DMS53 treated with DMSO at 0.1 percent for 48 hours (cell line): Measurements from ENCODE around the gene VDR.
"Not testable (repeated sequence)": the region's sequence is repeated elsewhere in the genome, so short reads cannot be mapped to it uniquely, and the experiment has no call there.

Source experiments
- DNase-seq: peaks from one replicate; lab custom pipeline; 2025; ENCODE audit not compliant: unreplicated experiment; lab: John Stamatoyannopoulos, UW

The VDR gene

DNA sequence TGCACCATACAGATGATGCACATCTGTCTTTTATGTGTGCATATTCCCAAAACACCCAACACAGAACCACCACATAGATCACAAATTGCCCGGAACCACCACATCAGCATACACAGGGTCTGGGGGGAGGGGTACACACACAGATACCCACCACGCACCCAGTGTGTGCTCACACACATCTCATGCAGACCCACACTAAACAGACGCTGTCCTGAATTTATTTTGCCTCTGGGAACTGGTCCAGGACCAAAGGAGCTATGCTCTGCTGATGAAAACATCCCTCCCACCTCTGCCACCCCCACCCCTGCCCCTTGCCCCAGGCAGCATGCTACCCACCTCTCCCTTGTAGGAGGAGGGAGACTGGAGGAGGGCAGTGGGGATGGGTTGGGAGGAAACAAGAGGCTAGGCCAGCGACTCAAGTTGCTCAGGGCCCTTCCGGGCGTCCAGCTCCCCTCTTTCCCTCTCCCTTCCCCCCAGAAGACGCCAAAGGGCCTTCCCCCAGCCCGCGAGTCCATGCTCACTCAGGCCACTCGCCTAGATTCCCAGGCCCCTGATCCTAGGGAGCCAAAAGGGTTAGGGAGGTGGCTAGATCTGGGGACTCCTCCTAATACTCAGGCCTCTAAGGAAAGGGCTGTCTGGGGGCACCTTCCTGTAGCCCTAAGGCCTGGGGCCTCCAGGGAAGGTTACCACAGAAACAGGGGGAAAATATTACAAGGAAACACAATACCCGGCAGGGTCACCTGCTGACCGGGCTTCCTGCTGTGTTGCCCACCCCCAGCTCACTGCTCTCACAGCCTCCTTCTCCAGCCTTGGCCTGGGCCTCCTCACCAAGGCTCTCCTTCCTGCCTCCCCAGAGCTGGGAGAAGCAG, 88.2 kb downstream of the VDR start:
- no peak for DNase-seq

DNA sequence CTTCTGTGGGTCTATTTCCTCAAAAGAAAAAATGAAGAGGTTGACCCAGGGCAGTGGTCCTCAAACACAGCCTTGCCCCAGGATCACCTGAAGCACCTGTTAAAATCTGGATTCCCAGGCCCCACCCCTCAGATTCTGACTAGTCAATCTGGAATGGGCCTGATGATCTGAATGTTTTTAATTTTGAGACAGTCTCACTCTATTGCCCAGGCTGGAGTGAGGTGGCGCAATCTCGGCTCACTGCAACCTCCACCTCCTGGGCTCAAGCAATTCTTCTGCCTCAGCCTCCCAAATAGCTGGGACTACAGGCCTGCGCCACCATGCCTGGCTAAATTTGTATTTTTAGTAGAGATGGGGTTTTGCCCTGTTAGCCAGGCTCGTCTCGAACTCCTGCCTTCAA, 89.3 kb downstream of the VDR start:
- not testable (repeated sequence) for DNase-seq

GRCh38 chr12:47814539-47815170, 90.1 kb downstream of the VDR start:
- DNase-seq, result no peak

GRCh38 chr12:47813511-47814196, 91.1 kb downstream of the VDR start:
- no peak for DNase-seq

DNA sequence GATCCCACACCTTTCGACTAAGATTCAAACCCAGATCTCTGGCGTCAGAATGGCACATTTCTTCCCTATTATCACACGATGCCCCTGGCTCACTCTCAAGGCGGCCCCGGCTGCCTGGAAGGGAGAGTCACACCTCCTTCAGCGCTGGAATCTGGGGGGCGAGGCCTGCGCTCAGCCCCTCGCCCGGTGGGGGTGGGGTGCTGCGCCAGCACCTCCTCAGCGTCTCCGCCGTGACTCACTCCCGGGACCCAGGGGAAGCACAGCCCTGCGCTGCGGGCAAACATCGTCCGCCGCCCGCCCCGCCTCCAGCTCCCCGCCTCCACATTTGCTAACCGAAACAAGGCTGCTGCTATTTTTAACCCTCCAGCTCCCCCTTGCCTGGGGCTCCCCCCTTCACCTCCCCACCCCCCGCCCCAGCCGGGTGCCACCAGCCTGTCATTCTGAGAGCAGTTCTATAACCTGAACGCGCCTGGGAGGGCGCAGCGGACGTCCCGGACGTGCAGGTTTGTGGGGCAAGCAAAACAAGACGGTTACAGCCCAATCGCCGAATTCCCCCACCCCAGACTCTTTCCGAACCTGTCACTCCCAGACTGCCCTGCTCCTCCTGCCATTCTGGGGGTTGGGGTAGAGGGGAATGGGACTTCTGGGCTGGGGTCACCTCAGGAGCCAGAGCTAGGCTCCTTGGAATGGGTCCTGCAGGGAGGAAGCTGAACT, 91.8 kb downstream of the VDR start:
- DNase-seq, result peak; percentile 31

- DNase-seq, result no peak
Observed at GRCh38 chr12:47811581-47812484, 93.0 kb downstream of the VDR start.

- DNase-seq, result no peak
Observed at GRCh38 chr12:47811072-47811396, 93.8 kb downstream of the VDR start.

- DNase-seq, result not testable (repeated sequence)
Observed at GRCh38 chr12:47809518-47809917, 95.3 kb downstream of the VDR start.

DNA sequence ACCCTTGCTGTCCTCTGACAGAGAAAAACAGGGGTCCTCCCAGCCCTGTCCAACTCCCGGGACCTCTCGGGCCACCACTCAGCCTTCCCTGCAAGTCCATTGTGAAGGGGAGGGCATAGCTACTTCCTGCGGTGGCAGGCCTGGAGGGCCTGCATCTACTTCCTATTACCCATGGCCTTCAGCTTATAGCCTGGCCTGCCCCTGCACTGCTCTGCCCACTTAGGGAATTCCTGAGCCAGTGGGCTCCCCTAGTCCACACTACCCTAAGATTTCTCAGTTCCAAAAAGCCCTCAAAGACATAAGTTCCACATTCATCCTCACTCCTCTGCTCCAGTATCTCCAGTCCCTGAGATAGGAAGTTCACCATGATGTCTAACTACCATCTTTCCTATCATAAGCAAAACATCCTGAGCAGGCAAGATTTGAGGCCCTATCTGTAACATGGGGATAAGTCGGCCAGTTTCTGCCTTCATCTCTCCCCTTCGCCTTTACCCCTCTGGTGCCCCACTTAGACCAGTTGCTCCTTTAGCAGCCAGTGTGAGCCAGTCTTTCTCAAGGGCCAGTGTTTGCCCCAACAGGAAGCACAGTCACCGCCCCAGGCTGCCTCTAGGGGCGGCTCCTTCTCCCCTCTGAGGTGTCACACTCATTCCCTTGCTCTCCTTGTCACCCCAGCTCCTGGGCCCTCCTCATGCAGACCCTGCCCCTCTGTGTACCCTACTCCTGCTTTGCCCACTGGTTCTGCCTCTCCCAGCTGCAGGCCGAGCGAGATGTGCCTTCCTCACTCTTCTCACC, 96.0 kb downstream of the VDR start:
- DNase-seq, result peak; percentile 17

DNA sequence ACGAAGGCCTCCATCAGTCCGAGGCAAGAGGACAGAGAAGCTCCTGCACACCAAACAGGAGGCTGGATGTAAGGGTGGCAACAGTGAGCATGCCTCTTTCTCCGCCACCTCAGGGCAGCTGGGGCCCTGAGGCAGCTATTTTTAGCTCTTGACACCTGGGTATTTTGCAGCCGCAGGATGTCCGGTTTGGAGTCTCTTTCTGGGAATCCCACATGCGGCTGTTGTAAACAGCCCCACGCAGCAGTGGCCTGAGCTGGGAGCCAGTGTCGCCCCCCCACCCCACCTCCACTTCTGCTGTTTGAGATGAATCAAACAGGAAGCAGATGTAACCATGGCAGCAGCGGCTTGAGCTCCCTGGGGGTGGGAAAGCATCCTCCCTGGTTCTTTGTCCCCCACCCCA, 96.7 kb downstream of the VDR start:
- peak; percentile 85 for DNase-seq

DNA sequence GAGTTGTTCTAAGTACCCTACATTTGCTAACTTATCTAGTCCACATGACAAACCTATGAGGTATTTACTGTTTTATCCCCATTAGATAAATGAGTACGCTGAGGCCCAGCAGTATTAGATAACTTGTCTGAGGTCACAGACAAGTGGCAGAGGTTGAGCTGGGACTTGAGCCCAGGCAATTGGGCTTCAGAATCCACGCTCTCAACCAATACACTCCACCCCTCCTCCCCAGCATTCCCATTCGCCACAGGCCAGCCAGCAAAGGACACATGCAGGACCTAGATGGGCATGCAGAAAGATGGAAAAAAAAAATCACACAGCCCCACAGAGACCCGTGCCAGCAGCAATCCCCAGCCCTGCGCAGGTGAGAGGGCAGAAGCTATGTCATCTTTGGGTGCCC, 97.5 kb downstream of the VDR start:
- no peak for DNase-seq

DNA sequence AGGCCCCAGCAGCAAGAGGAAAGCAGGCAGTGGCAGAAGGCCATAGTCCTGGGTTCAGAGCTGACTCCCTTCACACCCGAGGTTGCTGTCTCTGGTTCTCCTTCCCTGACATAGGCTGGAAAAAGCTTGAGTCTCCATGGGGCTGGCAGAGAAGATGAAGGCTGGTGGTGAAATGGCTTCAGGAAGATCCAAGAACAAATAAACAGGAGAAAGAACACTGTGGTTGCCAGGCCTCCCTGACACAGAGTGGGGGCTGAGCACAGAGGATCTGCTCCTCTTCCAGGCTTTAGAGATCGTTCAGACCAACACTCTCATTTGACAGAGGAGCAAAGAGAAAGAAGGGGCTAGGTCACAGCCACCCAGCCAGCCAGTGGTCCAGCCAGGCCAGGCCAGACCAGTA, 99.4 kb downstream of the VDR start:
- DNase-seq, result no peak

DNA sequence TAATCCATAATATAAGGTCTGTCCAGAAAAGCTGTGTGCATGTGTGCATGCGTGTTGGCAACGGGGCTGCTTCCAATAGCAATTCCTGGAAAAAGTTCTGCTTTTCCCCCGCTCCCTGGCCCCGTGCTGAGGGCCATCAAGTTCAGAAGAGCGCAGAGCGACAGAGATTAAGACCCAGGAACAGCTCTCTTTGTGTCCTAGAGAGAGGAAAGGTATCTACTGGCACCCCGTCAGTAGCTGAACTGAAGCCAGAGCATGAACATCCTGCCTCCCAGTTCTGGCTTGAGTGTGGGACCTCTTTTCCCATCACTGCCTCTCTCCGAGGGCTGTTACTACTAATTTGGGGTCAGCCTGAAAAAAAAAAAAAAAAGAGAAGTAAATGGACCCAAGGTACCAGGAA, 100.6 kb downstream of the VDR start:
- no peak for DNase-seq

DNA sequence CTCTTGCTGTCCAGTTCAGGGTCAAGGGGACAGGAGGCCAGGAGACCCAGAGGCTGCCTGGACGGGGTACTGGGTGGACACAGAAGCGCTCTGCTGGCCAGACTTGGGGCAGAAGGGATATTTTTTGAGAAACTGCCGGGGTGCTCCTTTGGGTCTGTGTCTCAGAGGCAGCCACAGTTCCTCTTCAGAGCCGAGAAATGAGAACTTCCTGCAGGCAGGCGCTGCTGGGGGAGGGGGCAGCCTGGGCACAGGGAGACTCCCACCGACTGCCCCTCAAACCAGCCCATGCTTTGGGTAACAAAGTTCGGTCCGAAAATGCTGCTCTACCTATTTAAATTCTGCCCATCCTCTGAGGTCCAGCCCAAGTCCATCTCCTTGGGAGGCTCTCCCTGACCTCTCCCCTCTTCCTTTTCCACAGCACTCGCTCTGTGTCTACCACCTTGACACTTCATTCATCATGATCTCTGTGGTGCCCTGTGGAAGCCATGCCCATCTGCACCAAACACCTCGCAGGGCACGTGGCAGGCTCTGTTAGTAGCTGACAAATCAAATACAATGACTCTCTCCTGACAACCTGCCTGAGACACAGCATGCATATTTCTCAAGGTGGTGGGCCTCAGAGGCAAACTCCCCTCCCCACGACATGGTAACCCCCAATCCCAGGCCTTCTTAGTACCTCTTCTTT, 101.5 kb downstream of the VDR start:
- no peak for DNase-seq

GRCh38 chr12:47802312-47802711, 102.5 kb downstream of the VDR start:
- no peak for DNase-seq

DNA sequence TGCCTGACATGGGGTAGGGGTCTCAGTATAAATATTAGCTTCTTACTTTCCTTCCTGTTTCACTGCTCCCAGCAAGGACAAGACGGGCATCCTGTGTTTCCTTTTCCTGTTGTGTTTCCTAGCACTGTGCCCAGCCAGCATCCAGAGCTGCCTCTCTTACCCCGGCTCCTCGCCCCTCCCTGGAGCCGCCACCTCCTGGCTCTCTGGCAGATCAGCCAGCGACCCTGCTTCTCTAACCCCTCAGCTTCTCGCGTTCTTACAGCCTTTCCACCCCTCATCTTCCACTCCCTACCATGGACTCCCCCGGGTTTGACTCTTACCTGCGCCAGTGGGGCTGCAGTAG, 102.9 kb downstream of the VDR start:
- no peak for DNase-seq

- no peak for DNase-seq
Observed at GRCh38 chr12:47801170-47801903, 103.5 kb downstream of the VDR start.

- no peak for DNase-seq
Observed at GRCh38 chr12:47800582-47800981, 104.2 kb downstream of the VDR start.
